HS-27A (cell line): ENCODE results near the gene ADARB1.

Experiments used
- DNase-seq: peaks from one replicate; pipeline ENCODE4 v3.0.0-alpha.2; 2012; ENCODE audit warnings: low read depth, missing footprints

ADARB1 gene

DNA sequence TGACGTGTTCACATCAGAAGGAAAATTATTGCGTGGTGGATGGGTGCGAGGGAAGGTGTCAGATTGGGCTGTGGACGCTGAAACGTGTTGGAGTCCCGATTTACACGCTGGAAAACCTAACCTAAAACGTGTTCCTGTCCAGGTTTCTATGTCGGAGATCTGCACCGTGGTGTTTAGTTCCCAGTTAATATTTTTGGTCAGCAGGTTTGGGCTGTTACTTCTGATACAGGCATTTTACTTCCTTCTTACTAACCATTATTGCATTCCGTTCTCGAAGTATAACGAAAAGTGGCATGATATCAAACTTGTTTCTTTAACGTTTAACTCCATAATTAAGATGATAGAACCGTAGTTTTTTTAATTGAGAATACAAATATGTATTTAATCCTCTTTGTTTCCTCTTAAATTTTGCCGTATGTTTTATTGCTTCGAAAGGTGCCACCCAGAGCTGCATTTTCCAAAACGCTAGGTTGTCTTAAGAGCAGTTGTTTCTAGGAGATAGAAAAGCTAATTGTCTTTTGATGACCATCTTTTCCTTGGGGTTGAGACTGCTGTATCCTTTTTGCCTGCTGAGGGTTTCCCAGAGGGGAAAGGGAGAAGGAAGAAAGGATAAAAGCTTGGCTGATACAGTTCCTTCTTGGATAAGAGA lies 1.3 kb downstream of the ADARB1 start:
- no peak for DNase-seq

DNA sequence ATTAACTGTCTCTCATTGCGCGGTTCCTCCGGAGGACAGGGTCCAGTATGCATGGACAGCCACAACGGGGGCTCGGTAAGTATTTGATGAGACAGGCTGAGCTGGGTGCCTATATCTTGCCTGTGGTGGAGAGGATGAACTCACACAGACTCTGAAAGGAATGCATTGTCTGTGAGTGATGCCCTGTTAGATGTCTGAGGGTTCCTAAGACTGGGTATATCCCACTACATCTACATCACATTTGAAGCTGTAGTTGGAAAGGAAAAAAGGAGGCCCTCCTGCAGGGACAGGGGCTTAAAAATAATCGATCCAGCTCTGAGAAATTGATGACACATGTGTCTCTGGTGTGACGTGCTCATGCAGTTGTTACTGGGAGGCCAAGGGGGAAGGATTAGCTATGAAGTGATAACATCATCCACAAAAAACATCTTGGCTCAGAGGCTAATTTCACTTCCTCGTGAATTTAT lies 1.9 kb downstream of the ADARB1 start:
- no peak for DNase-seq

DNA sequence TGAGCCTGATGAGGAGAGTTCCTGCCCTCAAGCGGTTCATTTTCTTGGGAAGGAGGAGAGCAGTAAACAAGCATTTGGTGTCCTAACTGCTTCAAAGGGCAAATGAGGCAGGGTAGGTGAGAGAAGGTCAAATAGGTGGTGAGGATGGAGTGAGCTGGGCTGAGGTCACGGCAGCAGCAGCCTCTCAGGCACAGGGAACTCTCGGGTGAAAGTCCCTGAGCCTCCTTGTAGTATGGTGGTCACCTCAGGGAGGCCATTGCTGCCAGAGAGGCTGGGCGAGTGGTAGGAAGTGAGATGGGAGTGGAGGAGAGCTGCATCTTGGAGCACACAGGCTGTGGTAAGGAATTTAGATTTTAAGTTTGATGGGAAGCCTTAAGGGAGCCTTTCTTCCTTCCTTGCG lies 4.0 kb downstream of the ADARB1 start:
- DNase-seq: no peak

DNA sequence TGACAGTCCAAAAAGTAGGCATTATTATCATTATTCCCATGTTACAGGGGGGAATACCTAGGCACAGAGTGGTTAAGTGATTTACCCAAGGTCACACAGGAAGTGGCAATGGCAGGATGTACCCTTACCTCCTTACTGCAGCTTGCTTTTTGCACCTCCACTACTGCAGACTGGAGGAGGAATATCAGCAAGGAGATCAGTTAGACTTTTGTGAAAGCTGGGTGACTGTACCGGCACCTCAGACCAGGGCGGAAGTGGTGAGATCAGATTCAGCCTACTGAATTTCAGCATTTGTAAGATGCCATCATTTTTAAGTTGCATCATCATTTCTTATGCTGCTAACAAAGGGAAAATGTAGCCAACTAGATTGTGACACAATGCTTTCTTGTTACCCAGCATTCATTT lies 4.5 kb downstream of the ADARB1 start:
- DNase-seq: no peak

DNA sequence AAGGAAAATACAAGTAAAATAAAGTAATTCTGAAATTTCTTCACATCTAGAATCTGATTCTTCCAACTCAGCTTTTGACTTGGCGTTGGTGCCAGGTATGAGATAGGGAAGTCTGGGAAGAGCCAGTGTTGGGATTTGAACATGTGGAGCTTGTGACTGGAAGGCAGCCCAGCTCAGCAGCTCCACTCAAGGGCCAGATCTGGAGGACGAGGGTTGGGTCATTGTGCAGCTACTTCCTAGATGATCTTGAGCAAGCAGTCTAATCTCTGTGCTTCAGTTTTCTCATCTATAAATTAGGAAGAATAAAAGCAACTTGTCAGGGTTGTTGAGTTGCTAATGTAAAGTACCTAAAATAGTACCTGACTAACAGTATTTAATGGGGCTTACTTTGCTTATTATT lies 5.0 kb downstream of the ADARB1 start:
- DNase-seq: no peak

DNA sequence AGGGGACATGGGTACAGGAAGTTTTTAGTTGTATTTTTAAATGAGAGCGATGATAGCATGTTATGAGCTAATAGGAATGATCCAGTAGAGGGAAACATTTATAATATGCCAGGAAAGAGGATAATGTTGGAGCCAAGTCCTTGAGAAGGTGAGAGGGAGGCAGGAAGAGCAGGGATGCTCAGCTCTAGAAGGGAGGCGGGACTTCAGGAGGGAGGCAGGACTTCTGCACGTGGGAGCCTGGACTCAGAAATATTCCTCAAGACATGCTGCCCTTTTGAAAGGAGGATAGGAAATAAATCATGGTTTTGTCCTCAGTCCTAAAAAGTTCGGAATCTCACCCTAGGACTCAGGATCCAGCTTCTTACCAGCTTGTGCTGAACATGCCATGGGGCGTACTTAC lies 5.9 kb downstream of the ADARB1 start:
- no peak for DNase-seq

DNA sequence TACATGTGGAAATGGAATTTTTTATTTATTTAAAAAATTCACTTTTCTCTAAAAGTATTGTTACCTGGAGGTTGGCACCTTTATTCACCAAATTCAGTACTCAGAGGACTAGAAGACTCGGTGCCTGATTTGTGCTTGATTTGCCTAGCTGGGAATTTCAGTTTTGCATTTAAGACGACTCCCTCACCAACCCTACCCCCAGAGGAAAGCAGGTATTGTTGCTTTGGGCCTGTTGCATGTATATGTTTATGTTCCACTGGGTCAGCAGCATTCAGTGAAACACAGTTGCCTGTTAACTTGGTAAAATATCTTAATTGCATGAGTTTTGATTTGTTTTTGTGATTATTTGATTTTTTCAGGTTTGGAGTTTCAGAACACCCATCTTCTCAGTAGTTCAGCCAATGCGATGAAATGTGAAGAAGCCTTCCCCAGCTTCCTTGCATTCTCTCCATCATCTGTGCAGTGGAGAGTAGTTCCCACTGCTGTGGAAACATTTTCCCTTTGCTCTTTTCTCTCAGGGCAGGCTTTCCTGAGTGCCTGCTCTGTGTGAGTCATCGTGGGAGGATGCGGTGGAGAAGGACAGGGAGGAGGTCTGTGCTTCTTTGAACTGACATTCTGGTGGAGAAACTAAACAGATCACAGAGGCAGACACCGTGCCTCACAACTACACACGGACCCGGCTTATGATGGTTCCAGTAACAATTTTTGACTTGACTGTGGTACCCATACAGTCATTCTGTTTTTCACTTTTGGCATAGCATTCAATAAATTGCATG lies 6.4 kb downstream of the ADARB1 start:
- DNase-seq: no peak

DNA sequence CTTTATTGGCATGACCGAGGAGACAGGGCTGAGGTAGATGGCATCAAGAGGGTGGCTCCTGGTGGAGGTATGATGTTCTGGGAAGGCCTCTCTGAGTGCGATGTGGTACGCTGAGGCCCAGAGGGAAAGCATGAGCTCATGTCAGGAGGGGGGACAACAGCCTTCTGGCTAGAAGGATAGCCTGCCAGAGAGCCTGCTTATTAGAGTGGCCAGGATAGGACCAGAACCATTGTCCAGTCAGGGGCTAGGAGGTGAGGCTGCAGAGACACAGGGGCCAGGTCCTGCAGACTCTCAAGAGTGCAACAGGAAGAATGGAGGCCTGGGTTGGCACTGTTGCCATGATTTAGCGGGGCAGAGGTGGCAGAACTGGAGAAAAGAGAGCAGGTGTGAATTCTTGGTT lies 7.3 kb downstream of the ADARB1 start:
- no peak for DNase-seq

DNA sequence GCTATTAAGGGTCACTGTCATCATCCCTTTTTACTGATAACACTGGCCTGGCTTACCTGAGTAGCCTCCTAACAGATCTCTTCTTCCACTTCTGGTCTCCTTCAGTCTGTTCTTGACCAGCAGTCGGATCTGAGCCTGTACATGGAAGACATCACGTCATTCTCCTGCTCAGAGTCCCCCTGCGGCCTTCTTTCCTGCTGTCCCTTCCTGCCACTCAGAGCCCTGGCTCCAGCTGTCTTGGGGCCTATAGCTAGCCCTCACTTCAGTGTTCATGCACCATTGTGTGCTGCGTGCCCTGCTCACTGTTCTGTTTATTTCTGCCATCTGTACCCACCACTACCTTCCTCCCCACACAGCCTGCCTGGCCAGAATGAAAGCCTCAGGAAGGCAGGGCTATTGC lies 8.4 kb downstream of the ADARB1 start:
- DNase-seq: no peak

DNA sequence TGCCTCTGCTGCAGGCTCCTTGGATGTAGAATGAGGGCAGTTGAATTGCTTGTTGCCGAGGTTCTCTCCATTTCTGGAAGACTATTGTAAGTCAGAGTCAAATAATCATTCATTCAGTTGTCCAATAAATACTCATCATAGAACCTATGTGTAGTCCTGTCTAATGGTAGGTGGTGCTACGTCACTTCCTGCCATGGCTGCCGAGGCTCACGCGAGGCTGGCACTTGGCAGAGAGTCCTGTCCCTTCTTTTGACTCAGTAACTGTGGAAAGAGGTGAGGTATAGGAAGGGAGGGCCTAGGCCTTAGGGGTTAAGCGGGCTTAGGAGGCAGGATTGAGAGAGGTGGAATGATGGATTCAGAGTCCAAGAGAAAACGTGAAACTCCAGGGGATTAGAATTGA lies 9.7 kb downstream of the ADARB1 start:
- DNase-seq: no peak

DNA sequence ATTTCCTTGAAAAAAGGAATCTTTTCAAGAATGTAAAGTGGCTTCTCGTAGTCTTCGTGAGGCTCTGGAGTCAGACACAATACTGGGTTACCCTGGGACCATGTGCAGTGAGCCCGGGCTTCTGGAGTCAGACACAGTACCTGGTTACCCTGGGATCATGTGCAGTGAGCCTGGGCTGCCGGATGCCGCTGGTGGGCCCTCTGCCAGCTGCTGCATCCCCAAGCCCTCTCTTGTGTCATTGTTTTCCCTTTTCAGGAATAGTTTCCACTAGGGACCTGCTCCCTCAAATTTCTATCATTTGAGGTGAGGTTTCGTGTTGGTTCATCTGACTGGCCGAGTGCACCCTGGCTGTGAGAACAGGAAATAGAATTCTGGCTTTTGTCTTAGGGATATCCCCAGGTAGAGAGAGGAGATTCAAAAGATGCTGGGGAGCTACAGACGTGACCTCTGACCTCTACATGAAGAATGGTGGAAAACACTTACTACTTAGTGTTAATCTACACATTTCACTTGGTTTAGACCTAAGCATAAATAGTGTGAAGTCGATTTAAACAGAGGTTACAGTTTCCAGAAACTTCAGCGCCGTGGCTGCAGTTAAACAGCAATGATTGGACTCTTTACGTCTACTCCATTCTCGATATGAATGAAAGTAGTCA lies 10.6 kb downstream of the ADARB1 start:
- DNase-seq: no peak

DNA sequence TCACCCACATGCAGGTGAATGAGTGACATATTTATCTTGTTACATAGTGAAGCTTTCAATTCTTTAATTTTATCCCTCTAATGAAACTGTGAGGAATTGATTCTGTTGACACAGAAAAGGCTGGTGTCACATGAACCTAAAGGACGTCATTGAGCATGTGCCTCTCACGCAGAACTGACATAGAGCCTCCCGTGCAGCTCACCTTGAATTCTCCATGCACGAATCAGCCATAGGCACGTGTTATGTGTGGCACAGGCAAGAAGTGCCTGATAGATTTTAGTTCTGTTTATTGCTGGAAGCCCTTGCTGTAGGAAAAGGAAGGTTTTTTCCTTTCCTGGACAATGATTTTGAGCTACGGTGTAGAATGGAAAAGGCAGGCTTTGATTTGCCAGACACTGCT lies 11.3 kb downstream of the ADARB1 start:
- no peak for DNase-seq

DNA sequence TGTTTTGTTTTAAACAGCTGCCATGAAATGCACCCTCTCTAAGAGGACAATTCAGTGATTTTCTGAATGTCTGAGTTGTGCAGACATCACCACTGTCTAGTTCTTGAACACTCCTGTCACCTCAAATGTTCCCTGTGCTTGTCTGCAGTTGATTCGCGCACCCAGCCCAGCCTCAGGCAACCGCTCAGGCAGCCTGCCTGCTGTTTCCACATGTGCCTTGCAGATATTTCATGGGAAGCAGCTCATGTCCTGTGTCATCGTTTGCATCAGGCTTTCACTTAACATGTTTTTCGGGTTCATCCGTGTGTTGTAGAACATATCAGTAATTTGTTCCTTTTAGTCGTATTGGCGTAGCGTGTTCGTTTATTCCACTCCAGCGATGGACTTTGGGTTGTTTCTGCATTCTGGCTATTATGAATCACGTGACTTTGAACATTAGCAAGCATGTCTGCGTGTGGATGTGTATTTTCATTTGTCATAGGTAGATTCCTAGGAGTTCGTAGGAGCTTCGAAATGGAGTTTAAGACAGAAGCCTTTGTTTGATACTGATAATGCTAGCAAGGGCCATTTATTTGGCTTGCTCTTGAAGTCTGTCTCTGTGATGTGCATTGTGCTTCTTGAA lies 12.1 kb downstream of the ADARB1 start:
- DNase-seq: no peak

DNA sequence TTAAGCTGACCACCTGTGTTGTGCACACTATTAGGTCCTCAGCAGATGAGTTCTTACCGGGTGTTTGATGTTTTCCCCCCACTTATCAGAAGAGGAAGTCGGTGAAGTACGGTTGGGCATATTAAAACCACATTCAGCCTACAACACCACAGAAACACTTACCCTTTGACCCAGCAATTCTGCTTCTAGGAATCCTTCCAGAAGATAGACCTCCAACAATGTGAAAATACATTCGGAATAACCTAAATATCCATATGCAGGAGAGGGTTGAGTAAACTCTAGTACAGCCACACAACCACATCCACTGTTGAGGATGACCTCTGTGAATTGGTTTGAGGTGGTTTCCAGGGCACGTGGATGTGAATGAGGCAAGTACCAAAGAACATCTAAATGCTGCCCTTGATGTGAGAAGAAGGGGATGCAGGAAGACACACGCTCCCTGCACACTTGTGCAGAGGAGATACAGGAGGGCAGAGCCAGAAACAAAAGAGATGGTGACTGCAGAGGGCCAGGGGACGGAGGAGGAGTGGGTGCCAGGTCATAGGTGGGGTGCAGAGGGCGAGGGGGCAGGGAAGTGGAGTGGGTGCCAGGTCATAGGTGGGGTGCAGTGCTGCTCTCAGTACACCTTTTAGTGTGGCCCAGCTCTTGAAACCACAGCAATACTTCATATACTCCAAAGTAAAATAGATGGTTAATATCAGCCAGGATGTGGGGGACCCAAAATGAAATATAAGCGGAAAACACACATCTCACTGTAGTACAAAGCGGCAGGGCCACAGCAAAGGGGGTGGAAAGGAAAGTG lies 12.8 kb downstream of the ADARB1 start:
- DNase-seq: no peak

DNA sequence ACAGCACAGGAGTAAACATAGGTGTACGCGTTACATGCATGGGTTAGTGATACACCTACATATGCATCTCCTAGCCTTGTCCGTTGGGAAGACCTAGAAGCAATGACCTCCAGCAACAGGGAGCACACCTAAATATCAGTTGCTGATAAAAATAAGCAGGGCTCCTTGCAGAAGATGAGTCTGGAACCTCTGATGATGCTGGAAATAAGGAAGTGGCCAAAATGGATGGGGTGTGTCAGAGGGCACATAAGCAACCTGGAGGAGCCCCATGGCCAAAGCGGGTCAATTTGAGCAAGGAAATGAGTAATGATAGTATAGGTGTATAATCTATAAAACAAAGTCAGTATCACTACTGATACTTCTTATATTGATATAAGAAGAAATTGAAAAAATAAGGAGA lies 13.7 kb downstream of the ADARB1 start:
- no peak for DNase-seq

DNA sequence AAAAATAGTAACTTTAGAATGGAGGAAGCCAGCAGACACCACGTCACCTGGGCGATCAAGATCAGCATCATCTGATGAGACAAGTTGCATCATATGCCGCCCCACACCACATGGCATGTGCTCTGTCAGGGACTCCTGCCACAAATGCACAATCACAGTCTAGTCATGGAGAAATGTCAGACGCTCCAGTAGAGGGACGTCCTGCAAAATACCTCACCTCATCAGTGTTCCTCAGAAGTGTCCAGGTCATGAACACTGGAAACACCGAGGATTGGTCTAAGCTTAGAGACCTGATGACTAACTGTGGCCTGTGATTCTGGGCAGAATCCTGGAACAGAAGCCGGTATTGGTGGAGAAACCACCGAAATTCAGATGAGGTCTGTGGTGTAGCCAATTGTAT lies 14.3 kb downstream of the ADARB1 start:
- no peak for DNase-seq

DNA sequence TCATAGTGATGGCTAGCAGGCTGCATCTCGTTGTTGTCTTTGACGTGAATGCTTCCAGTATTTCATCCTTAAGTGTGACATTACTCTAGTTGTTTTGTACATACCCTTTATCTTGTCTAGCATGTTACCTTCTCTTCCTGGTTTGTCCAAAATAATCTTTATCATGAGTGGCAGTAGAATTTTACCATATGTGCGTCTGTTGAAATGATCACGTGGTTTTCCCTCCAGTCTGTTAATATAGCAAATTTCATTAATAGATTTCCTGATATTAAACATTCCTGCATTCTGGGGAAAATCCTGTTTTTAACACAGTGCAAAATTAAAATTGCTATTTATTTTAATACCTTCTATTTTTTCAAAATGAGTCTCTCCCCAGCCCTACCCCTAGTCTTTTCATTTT lies 15.6 kb downstream of the ADARB1 start:
- no peak for DNase-seq

DNA sequence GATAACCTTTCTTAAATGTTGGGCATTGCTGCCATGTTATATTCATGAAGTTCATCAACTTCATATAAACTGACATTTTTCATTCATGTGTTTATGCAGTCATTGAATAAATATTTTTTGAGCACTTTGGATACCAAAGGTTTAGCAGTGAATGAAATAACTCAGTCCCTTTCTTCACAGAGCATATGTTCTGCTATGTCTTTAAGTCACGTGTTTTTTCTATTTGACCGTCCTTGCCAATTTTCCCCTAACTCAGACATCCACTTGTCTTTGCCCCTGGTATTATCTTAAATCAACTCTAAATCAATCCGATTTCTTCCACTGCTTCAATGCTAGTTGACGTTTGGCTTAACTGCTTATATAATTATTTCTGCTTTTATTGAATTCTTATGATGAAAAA lies 16.6 kb downstream of the ADARB1 start:
- DNase-seq: no peak

DNA sequence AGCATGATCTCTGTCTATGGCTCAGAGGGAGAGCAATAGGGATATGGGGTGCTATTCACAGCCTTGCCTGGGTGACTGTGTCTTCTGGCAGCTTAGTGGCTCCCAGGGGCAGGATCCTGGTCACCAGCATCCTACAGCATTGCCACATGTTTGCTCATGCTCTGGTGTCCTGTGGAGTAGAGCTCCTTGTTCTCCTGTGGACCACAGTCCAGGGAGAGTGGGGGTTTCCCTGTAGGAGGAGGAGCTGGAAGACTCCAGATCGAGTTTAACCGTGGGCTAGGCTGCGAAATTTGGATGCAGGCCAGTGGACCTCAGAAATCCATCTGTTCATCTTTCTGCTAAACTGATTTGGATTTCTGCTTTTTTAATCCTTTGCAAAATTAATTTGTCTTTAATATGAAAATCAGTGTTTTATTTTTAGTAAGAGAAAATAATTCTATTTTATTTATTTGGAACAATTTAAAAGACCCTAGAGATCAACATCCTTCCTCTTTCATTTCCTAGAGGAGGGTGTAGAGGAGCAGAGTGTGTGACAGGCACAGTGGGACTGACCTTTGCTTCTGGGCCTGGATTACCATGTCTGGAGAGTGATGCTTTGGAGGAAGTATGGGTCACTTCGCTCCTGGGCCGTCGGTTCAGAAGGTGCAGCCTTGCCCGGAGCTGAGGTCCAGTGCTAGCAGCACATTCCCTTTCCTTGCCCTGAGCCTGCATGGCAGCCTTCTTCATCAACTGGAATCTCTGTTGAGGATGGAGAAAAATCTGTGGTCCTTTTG lies 17.4 kb downstream of the ADARB1 start:
- no peak for DNase-seq

DNA sequence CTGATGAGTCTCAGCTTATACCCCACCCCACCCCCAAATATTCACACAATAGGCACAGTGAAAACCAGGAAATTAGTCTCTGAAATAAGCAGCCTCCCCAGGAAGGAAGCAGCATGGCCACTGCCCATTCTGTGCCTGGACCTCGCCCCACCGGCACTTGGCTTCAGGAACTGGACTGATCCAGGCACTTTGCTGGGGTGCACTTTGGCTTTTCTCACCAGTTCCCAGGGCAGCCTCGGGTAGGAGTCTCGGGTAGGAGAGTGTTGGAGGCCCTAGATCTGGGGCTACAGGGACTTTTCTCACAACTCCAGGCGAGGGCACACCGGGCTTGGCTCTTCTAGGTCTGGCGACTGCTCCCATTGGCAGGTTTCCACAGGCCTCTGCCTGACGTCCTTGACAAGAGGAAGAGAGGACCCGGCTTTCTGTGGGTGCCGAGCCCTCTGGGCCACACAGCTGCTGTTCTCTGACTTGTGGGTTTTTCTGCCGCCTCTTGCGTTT lies 18.7 kb downstream of the ADARB1 start:
- DNase-seq: no peak

DNA sequence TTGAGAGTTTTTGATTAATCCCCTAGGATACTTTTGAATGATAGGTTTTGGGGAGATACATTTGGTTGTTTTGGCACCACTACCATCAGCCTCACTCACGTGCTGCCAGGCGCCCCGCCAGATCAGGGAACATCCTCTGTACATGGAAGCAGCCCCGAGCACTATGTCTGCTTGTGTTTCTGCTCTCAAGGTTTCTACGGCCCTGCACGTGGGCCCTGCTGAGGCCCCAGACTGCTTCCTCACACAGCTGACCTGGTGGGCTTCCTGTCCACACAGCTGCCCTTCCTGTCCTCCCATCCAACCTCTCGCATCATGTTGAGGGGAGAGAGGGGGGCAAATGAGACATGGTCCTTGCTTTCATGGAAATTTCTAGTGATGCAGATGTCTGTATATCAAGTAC lies 20.0 kb downstream of the ADARB1 start:
- no peak for DNase-seq
